ENCODE measurements around the gene CAPN2.

Gene CAPN2

GRCh38 chr1:223824712-223825111 is 112.4 kb downstream of the CAPN2 start:
- Histone ChIP-seq H3K4me1 (no peaks in the 10 kb centered on the region; the same call in 1 of the 2 replicates), H3K27me3 (no peaks in the 10 kb centered on the region), H3K4me3 (ENCODE audit: low read depth, low read length) (no peak overlapping the region), H3K36me3 (no peaks in the 10 kb centered on the region), H3K9me3 (no peaks in the 10 kb centered on the region)
- DNase-seq: no peak
- TF ChIP-seq, protein P1, sequence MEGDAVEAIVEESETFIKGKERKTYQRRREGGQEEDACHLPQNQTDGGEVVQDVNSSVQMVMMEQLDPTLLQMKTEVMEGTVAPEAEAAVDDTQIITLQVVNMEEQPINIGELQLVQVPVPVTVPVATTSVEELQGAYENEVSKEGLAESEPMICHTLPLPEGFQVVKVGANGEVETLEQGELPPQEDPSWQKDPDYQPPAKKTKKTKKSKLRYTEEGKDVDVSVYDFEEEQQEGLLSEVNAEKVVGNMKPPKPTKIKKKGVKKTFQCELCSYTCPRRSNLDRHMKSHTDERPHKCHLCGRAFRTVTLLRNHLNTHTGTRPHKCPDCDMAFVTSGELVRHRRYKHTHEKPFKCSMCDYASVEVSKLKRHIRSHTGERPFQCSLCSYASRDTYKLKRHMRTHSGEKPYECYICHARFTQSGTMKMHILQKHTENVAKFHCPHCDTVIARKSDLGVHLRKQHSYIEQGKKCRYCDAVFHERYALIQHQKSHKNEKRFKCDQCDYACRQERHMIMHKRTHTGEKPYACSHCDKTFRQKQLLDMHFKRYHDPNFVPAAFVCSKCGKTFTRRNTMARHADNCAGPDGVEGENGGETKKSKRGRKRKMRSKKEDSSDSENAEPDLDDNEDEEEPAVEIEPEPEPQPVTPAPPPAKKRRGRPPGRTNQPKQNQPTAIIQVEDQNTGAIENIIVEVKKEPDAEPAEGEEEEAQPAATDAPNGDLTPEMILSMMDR (IDR thresholded peaks at IDR 0.05; ENCODE audit: low read depth, low read length): no peak
